Right lobe of liver (tissue), 4 donors: ENCODE results near the gene PPA1.

Source experiments
- POLR2A ChIP-seq: fragments of 450-650 bp; IDR thresholded peaks from one replicate; pipeline ENCODE4 v1.6.1; 2017; ENCODE audit warnings: antibody characterized with exemption, mild to moderate bottlenecking
- TF ChIP-seq, protein P1 (sequence below), 4 donors: fragments of 200-600 bp in 3 of 4; fragments of 450-650 bp in 1 of 4; IDR thresholded peaks; one replicate each; pipeline versions ENCODE4 v1.5.1 to v1.8.0; 2016 to 2022; ENCODE audit warnings: antibody characterized with exemption in 4 of 4, mild to moderate bottlenecking in 2 of 4
- donor health status: DM: no; HTN: no; CAD: no.
- donor health status: DM: no; HTN: no; CAD: no.
- donor health status: DM: no; HTN: yes; CAD: no.

DNA sequence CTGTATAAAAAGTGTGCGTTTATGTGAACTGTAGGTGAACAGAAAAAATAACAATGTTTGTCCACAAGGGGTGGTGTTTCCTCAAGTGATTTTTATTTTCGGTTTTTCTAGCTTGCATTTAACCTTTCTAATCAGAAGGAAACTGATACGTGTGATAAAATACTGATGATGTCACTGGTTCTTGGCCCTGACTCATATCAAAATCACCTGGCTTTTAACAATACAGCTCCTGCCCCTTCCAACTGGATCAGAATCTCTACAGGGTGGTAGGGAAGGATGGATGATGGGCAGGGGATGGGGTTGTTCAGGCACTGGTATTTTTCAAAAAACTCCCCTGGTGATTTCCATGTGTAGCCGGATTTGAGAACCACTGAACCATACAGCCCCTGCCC is 39.7 kb upstream of the PPA1 start:
- TF ChIP-seq, protein P1, sequence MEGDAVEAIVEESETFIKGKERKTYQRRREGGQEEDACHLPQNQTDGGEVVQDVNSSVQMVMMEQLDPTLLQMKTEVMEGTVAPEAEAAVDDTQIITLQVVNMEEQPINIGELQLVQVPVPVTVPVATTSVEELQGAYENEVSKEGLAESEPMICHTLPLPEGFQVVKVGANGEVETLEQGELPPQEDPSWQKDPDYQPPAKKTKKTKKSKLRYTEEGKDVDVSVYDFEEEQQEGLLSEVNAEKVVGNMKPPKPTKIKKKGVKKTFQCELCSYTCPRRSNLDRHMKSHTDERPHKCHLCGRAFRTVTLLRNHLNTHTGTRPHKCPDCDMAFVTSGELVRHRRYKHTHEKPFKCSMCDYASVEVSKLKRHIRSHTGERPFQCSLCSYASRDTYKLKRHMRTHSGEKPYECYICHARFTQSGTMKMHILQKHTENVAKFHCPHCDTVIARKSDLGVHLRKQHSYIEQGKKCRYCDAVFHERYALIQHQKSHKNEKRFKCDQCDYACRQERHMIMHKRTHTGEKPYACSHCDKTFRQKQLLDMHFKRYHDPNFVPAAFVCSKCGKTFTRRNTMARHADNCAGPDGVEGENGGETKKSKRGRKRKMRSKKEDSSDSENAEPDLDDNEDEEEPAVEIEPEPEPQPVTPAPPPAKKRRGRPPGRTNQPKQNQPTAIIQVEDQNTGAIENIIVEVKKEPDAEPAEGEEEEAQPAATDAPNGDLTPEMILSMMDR (IDR thresholded peaks at IDR 0.05) = peak; percentile 48 to 54 (median 50)
- TF ChIP-seq POLR2A = no peak
